ENCODE measurements around the gene FAU. TPM values are rescaled to one million over a fixed set of nuclear protein-coding genes. Genes with fewer than 3 reads are reported as not detected.

Gene FAU
- total RNA-seq, 4 donors from 2014 or later, result 161 to 5,220 (median 1,903) TPM

- intact Hi-C loops (cut with DNase I; ENCODE audit: low total_unique reads), result no loop called here
Observed at GRCh38 chr11:65132238-65132987, 10.5 kb upstream of the FAU start.

GRCh38 chr11:65131895-65132237, 9.9 kb upstream of the FAU start:
- H3K27me3 ChIP-seq, result no peaks in the 10 kb centered on the region
- H3K4me3 ChIP-seq, result no peak overlapping the region
- H3K9me3 ChIP-seq, result no peaks in the 10 kb centered on the region
- TF ChIP-seq CTCF (IDR thresholded peaks at IDR 0.05) (no peak), POLR2A (IDR thresholded peaks at IDR 0.05) (no peak)
- DNase-seq, result no peak
- H3K36me3 ChIP-seq, result no peaks in the 10 kb centered on the region
- H3K4me1 ChIP-seq, result peaks cover 0 to 13% of the 10 kb centered on the region in 2 donors
- intact Hi-C loops (cut with DNase I; ENCODE audit: low total_unique reads), result no loop called here
- no peak overlapping the region for H3K27ac ChIP-seq

More at GRCh38 chr11:65132238-65132987, 10.5 kb upstream of the FAU start:
- no peak overlapping the region for H3K27ac ChIP-seq
- H3K9me3 ChIP-seq, result no peaks in the 10 kb centered on the region
- peak in 1 of 2 donors; percentile 15 for DNase-seq
- H3K4me3 ChIP-seq, result no peak overlapping the region
- no peak for TF ChIP-seq POLR2A (IDR thresholded peaks at IDR 0.05)
- no peak for TF ChIP-seq CTCF (IDR thresholded peaks at IDR 0.05)
- H3K27me3 ChIP-seq, result no peaks in the 10 kb centered on the region
- no peaks in the 10 kb centered on the region for H3K36me3 ChIP-seq
- H3K4me1 ChIP-seq, result peaks cover 0 to 13% of the 10 kb centered on the region in 2 donors

- no peaks in the 10 kb centered on the region for H3K9me3 ChIP-seq
- no peaks in the 10 kb centered on the region for H3K36me3 ChIP-seq
- DNase-seq, result peak in 1 of 2 donors; percentile 4
- TF ChIP-seq POLR2A (IDR thresholded peaks at IDR 0.05), result no peak
- TF ChIP-seq CTCF (IDR thresholded peaks at IDR 0.05), result no peak
- no peaks in the 10 kb centered on the region for H3K27me3 ChIP-seq
- intact Hi-C loops (cut with DNase I; ENCODE audit: low total_unique reads), result no loop called here
- peaks cover 0 to 13% of the 10 kb centered on the region in 2 donors for H3K4me1 ChIP-seq
- H3K27ac ChIP-seq, result no peak overlapping the region
- no peak overlapping the region for H3K4me3 ChIP-seq
Observed at GRCh38 chr11:65131417-65131776, 9.5 kb upstream of the FAU start.

GRCh38 chr11:65130631-65131416, 8.9 kb upstream of the FAU start:
- no peaks in the 10 kb centered on the region for H3K36me3 ChIP-seq
- peaks cover 0 to 13% of the 10 kb centered on the region in 2 donors for H3K4me1 ChIP-seq
- H3K27ac ChIP-seq, result no peak overlapping the region
- TF ChIP-seq POLR2A (IDR thresholded peaks at IDR 0.05), result no peak
- no peak for TF ChIP-seq CTCF (IDR thresholded peaks at IDR 0.05)
- no peaks in the 10 kb centered on the region for H3K27me3 ChIP-seq
- H3K9me3 ChIP-seq, result no peaks in the 10 kb centered on the region
- intact Hi-C loops (cut with DNase I; ENCODE audit: low total_unique reads), result no loop called here
- peak in 1 of 2 donors; percentile 10 for DNase-seq
- H3K4me3 ChIP-seq, result no peak overlapping the region

Data from uterus (tissue), 4 donors.